GM21723 (cell line): ENCODE data around the gene CCDC82.
"Not testable (repeated sequence)": the region's sequence is repeated elsewhere in the genome, so short reads cannot be mapped to it uniquely, and the experiment has no call there.

ENCODE experiments used
- ATAC-seq: cut with Tn5 transposase; IDR thresholded peaks from one replicate; pipeline ENCODE4 v1.9.1; 2021; ENCODE audit warnings: mild to moderate bottlenecking, moderate library complexity; ENCODE audit not compliant: unreplicated experiment

CCDC82 gene

DNA sequence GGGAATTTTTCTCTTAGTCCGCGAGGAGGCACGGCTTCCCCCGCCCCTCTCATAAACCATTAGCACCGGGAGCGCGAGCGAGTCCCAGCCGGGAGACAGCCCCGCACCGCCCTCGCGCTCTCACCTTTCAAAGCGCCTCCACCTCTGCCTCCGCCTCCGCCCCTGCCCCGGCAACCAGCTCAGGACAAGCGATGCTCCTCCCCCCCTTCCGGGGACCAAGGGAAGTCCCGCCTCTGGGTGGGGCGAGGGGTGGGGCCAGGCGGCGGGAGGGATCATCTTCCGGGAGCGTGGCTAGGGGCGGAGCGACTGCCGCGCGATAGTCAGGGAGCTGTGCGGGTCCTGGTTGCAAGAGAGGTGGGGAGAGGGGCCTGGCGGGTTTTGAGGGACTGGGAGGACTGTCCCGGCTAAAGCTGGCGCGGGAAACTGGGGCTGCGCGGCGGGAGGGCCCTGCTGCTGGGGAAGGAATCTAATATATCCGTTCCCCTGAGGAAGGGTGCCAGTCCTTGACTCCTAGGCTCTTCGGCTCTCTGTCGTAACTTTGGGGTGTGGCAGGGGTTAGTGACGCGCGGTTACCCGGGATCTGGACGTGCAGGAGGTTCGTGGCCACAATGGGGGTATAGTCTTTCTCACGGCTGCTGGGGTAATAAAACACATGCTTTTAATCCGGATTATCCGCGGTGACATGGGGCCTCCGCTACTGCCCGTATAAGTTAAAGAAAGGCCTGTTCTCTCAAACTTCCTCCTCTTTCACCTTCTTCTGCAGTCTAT lies at the start of gene CCDC82, which contains the start of gene JRKL:
TSS of gene CCDC82 (minus strand) at position 193 of the 768 bp plus-strand sequence. CDS start 5,165 bp downstream, outside the sequence.
TSS of gene JRKL (plus strand) at position 294 of the 768 bp plus-strand sequence. CDS start 637 bp downstream, outside the sequence.
- peak; percentile 93 for ATAC-seq

DNA sequence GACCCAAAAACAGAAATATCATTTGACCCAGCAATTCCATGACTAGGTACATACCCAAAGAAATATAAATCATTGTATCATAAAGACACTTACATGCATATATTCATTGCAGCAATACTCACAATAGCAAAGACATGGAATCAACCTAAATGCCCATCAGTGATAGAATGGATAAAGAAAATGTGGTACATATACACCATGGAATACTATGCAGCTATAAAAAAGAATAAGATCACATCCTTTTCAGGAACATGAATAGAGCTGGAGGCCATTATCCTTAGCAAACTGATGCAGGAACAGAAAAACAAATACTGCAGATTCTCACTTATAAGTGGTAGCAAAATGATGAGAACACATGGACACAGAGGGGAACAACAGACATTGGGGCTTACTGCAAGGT lies 42.9 kb upstream of the CCDC82 start:
- ATAC-seq, result not testable (repeated sequence)

DNA sequence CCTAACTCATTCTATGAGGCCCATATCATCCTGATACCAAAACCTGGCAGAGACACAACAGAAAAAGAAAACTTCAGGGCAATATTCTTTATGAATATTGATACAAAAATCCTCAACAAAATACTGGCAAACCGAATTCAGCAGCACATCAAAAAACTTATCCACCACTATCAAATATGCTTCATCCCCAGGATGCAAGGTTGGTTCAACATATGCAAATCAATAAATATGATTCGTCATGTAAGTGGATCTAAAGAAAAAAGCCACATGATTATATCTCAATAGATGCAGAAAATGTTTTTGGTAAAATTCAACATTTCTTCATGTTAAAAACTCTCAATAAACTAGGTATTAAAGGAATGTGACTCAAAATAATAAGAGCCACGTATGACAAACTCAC lies 41.0 kb upstream of the CCDC82 start:
- no peak for ATAC-seq

DNA sequence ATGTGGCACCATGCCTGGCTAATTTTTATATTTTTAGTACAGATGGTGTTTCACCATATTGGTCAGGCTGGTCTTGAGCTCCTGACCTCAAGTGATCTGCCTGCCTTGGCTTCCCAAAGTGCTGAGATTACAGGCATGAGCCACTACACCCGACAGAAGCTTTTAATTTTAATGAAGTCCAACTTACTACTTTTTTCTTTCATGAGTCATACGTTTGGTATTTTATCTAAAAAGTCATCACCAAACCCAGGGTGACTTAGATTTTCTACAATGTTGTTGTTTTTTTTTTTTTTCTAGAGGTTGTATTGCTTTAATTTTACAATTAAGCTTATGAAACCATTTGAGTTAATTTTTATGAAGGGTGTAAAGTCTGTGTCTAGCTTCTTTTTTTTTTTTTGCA lies 35.0 kb upstream of the CCDC82 start:
- ATAC-seq, result no peak

DNA sequence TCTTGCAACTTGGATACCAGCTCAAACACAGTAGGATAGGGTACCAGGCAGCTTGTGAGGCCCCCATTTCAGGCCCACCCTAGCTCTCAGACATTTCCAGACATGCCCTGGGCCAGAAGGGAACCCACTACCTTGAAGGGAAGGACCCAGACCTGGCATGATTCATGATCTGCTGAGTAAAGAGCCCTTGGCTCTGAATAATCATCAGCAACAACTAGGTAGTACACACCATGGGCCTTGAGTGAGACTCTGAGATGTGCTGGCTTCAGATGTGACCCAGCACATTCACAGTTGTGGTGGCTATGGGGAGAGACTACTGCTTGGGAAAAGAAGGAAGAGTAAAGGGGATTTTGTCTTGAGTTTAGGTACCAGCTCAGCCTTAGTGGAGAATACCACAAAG lies 23.7 kb upstream of the CCDC82 start:
- no peak for ATAC-seq

DNA sequence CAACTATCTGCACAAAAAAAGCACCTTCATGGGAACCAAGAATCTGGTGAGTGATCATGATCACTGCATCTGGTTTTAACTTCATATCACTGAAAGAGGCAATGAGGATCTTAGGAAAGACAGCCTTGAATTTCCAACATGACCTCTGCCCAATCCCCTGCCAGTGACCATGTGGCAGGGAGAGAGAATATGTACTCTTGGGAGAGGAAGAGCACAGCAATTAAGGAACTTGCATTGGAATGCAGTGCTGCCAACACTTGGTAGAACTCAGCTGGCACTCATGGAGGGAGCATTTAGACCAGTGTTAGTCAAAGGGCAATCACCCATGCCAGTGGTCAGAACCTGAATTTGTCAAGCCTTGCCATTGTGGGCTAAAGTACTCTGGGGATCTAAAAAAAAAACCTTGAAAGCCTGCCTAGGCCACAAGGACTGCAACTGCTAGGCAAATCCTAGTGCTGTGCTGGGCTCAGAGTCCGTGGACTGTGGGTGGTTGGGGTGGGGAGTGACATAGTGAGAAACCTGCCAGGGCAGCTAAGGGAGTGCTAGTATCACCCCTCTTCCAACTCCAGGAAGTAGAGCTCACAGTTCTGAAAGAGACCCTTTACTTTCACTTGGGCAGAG lies 23.2 kb upstream of the CCDC82 start:
- no peak for ATAC-seq

DNA sequence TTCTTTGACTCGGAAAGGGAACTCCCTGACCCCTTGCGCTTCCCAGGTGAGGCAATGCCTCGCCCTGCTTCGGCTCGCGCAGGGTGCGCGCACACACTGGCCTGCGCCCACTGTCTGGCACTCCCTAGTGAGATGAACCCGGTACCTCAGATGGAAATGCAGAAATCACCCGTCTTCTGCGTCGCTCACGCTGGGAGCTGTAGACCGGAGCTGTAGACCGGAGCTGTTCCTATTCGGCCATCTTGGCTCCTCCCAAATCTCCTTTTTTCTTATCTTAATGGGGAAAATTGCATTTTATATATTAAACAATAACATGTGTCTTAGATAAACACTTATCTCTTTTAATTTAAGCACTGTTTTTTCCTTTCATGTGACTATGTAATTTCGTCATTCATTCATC lies 21.7 kb upstream of the CCDC82 start:
- not testable (repeated sequence) for ATAC-seq

DNA sequence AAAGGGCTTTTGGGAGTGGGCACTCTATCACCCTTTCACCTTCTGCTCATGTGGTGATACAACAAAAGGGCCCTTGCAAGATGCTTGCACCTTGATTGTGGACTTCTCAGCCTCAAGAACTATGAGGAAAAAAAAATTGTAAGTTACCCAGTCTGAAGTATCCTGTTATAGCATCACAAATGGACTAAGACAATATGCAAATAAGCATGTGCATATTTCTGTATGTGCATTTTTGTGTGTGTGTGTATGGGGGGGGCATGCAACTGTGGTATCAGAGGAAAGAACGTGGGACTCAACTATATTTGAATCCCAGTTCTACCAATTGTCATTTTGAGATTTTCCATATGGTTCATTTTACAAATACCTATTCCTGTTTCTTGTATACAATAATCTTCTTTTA lies 11.0 kb upstream of the CCDC82 start:
- ATAC-seq, result no peak

DNA sequence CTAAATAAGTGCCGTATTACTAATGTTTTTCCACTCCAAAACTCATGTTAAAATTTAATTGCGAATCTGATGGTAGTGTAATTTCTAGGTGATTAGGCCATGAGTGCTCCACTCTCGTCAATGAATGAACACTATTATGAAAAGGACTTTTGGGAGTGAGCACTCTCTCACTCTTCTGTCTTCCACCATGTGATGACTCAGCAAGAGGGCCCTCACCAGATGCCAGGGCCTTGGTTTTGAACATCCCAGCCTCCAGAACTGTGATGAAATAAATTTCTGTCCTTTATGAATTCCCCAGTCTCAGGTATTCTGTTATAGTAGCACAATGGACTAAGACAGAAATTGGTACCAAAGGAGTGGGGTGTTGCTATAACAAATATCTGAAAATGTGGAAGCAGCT lies 8.2 kb upstream of the CCDC82 start:
- no peak for ATAC-seq

DNA sequence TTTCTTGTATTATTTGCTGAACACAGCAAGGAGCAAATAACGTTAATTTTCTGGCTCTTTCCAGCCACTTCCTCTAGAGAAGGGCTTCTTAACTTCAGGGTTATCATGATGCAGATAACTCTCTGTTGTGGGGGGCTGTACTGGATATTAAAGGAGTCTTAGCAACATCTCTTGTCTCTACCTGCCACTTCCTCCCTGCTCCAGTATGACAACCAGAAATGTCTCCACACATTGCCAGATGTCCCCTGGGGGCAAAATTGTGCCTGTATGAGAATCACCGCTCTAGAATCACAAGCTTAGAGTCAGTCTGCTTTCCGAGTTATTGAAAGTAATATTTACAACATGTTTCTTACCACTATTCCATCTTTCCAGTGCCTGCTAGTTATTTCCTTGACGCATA lies 6.9 kb upstream of the CCDC82 start:
- no peak for ATAC-seq

DNA sequence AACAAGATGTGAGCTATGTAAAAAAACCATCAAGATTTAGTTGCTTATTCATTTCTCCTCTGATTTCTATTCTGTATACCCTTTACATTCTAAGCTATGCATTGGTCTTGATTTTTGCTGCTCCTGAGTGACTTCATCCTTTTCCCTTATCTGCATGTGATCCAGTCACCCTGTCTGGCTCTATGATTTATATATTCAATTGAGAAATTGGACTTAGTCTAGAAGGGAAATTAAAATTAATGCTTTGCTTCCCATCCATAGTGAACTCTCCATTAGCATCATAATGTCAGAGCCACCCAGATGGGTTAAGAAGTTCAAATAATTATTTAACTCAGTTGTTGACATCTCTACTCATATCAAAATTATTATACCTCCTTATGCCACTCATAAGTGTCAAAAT lies 5.1 kb upstream of the CCDC82 start:
- ATAC-seq, result no peak

DNA sequence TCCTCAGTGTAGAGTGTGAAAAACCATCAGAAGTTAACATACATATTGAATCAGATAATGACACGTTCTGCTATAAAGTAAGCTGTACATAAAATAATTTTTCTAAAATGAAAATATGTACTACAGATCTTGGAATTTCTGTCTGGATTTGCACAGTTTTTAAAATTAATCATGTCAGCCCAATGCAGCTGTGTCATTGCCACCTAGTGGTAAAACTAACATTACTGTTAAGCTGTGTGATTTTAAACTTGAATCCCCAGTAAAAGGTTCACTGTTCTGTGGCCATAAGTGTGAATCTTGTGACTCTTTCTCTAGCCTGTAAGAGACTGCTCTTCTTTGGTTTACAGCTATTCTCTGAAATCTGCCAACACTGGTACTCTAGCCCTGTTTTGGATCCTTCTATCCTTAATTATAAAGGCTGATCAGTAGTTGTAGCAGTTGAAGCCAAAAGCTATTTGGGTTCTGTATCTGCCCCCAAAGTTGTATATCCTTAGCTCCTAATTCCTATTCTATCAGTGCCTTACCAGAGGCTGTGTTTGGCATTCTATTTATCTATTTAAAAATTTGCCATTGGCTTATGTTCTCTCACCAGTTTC lies 4.1 kb upstream of the CCDC82 start:
- no peak for ATAC-seq

DNA sequence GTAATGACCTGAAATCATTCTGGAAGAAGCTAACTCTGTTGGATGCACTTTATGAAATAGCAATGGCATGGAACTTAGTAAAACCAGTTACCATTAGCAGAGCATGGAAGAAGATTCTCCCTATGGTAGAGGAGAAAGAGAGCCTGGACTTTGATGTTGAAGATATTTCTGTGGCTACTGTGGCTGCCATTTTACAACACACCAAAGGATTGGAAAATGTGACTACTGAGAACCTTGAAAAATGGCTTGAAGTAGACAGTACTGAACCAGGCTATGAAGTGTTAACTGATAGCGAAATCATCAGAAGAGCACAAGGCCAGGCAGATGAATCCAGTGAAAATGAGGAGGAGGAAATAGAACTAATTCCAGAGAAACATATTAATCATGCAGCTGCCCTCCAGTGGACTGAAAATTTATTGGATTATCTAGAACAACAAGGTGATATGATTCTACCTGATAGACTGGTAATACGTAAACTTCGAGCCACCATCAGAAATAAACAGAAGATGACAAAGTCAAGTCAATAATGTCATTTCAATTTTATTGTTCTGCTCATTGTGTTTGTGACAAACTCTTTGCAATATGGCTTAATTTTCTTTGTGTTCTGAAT lies 2.1 kb upstream of the CCDC82 start:
- ATAC-seq, result no peak

DNA sequence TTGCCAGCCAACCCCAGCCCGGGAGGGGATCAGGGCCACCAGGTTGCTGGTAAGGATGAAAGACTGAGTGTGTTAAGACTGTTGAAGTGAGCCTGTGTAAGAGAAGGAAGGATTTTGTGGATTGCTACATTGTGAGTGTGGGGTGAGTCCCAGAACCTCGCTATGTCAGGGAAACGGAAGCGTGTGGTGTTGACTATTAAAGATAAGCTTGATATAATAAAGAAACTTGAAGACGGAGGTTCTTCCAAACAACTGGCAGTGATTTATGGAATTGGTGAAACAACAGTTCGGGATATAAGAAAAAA lies 728 bp upstream of the CCDC82 start:
- no peak for ATAC-seq

DNA sequence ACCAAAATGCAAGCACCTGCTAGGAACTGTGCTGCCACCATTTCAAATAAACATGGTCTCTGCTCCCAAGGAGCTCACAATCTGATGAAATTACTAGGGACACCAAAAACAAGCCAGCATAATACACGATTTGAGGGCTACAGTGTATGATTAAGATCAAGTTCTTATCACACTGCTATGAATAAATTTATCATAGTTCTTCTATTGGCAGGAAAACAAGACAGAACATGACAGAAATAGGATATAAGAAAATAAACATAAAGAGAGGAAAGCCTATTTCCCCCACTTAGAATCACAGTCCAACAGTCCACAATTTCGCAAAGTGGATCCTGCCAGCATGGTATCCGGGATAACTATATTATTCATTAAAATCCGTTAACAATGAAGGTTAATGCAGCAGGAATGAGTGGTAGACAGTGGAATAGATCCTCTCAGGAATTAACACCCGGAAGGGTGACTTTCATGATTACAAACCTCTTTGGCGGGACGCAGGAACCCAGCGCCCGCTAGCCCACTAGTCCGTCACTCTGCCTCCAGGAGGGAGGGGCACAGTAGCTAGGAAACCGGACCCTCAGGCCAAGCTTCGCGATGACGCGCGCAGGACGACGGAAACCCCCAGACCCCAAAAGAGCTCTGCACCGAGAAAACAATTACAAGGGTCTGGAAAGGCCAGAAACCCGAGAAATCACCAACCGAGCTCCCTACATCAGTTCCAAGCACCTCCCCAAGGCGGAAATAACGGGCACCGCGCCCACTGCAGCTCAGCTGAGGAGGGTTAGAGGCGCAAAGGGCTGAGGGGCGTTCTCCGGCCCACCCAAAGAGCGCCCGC lies 607 bp downstream of the CCDC82 start:
- ATAC-seq, result peak; percentile 58

DNA sequence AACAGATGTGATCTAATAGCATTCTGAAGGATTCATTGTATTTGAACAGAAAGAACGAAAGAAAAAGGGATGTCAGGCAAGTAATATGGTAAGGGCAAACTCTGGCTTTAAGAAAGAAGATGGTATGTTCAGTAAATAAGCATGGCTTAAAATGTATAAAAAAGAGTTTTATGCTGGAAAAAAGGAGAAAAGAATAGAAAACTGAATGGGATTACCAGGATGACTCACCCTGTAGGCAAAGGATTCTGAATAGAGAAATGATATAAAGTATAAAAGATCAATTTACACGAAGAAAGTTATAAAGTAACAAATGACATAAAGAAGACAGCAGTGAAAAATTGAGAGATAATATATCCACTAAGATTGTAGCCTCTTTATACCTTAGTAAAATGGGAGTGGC lies 4.5 kb downstream of the CCDC82 start:
- ATAC-seq, result no peak

DNA sequence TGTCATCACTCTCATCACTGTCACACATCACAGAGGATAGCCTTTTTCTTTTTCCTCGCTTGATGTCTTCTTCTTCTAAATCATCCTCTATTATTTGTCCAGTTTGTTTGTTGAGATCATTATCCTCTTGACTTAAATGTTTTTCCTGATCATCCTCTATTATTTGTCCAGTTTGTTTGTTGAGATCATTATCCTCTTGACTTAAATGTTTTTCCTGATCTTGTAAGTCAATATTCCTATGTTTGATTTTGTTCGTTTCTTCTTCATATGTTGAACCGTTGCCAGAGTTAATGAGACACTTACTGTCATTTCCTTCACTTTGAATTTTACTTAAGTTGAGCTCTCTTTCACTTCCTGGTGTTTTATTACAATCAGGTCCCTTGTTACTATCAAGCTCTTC lies 5.6 kb downstream of the CCDC82 start:
- no peak for ATAC-seq

DNA sequence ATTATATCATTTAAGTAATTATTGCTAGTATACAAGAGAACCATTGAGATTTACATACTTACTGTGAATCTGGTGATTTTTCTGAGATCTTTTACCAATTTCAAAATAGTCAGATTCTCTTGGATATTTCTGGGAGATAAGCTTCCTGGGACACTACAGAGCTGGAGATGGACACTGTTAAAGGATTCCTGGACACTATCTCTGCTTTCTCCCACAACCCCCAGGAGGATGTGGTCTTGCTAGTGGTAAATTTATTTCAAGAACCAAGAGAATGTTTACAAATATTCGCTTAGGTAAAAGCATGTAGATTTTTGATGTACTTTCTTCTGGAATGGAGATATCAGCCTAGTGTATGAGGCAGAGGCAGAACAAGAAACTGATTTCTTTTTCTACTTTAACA lies 12.9 kb downstream of the CCDC82 start:
- ATAC-seq, result no peak

DNA sequence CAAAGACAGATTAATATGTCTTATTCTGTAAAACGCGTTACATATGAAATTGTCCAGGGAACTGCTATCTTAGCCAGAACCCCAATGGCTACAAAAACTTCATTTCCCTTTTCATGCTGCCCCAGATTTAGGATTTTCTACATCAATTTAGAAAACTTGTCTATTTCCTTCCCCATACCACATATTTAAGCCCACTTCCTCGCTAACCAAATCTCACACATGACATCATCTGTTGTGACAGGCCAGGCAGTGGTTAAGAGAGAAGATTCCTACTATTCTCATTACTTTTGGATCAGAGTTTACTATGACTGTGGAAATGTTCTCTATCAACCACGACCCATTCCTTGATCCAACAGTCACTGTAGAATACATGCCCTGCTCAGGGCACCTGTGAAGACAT lies 15.9 kb downstream of the CCDC82 start:
- no peak for ATAC-seq

DNA sequence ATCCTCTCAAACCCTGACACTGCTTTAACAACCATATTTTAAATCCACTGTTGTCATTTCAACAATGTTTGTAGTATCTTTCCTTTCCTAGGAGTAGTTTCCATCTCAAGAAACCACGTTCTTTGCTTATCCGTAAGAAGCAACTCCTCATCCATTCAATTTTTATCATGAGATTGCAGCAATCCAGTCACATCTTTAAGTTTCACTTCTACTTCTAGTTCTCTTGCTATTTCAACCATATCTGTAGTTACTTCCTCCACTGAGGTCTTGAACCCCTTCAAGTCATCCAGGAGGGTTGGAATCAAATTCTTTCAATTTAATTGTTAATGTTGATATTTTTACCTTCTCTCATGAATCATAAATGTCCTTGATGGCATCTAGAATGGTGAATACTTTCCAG lies 22.4 kb downstream of the CCDC82 start:
- no peak for ATAC-seq

DNA sequence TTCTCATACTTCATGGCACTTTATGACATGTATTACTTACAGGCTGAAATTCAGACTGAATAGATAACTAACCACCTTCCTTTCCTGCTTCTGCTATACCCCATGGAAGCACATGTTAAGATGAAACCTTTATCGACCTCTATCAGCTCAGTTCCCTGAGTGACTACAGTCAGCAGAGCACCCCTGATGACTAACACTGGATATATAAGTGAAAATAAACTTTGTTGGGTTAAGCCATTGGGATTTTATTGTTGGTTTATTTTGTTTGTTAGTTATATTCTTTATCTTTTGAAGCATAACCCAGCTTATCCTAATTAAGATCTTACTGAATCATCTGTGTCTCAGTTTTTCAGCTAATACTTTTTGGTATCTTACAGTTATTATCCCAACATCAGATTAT lies 23.7 kb downstream of the CCDC82 start:
- no peak for ATAC-seq
